ENCODE measurements around the gene VKORC1.

VKORC1 gene

GRCh38 chr16:31081428-31082351 is 12.9 kb downstream of the VKORC1 start:
- CTCF ChIA-PET, result no interaction called here
- POLR2A ChIA-PET, result no interaction called here
- DNase-seq (ENCODE audit: extremely low spot score), result no peak
- TF ChIP-seq TARDBP (IDR thresholded peaks at IDR 0.05) (no peak), NFRKB (IDR thresholded peaks at IDR 0.05) (no peak), ZNF384 (IDR thresholded peaks at IDR 0.05) (no peak)

- TF ChIP-seq L3MBTL2 (conservative IDR thresholded peaks at IDR 0.05) (no peak), SUZ12 (IDR thresholded peaks at IDR 0.05) (no peak), LEF1 (IDR thresholded peaks at IDR 0.05; ENCODE audit: borderline replicate concordance) (no peak), ELF4 (IDR thresholded peaks at IDR 0.05) (no peak), ZNF384 (IDR thresholded peaks at IDR 0.05) (no peak), PKNOX1 (IDR thresholded peaks at IDR 0.05) (no peak), BHLHE40 (IDR thresholded peaks at IDR 0.05; ENCODE audit: borderline replicate concordance) (no peak), HDGF (IDR thresholded peaks at IDR 0.05; ENCODE audit: borderline replicate concordance) (no peak), FOXM1 (IDR thresholded peaks at IDR 0.05; ENCODE audit: borderline replicate concordance) (no peak), FOXK2 (IDR thresholded peaks at IDR 0.05) (no peak), SP1 (IDR thresholded peaks at IDR 0.05) (no peak), FOXA1 (IDR thresholded peaks at IDR 0.05) (no peak), NFRKB (IDR thresholded peaks at IDR 0.05) (no peak), TARDBP (IDR thresholded peaks at IDR 0.05) (no peak), ARNT (IDR thresholded peaks at IDR 0.05) (no peak)
- no peak for DNase-seq (ENCODE audit: extremely low spot score)
- ChIA-PET POLR2A (no interaction called here), CTCF (no interaction called here)
Observed at GRCh38 chr16:31080756-31081419, 13.7 kb downstream of the VKORC1 start.

DNA sequence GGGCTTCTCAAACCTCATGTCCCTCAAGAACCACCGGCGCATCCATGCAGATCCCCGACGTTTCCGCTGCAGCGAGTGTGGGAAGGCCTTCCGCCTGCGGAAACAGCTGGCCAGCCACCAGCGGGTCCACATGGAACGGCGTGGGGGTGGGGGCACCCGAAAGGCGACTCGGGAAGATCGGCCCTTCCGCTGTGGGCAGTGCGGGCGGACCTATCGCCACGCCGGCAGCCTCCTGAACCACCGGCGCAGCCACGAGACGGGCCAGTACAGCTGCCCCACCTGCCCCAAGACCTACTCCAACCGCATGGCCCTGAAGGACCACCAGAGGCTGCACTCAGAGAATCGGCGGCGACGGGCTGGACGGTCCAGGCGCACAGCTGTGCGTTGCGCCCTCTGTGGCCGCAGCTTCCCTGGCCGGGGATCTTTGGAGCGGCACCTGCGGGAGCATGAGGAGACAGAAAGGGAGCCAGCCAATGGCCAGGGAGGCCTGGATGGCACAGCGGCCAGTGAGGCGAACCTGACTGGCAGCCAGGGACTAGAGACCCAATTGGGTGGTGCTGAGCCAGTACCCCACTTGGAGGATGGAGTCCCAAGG is 14.5 kb downstream of the VKORC1 start:
- ChIA-PET POLR2A (no interaction called here), CTCF (no interaction called here)
- TF ChIP-seq LEF1 (IDR thresholded peaks at IDR 0.05; ENCODE audit: borderline replicate concordance) (no peak), FOXM1 (IDR thresholded peaks at IDR 0.05; ENCODE audit: borderline replicate concordance) (no peak), HDGF (IDR thresholded peaks at IDR 0.05; ENCODE audit: borderline replicate concordance) (no peak), SP1 (IDR thresholded peaks at IDR 0.05) (no peak), BHLHE40 (IDR thresholded peaks at IDR 0.05; ENCODE audit: borderline replicate concordance) (no peak)
- DNase-seq (ENCODE audit: extremely low spot score), result no peak

GRCh38 chr16:31079342-31079944 is 15.2 kb downstream of the VKORC1 start:
- CTCF ChIA-PET, result no interaction called here
- POLR2A ChIA-PET, result no interaction called here
- TF ChIP-seq PKNOX1 (IDR thresholded peaks at IDR 0.05), result no peak
- TF ChIP-seq HDGF (IDR thresholded peaks at IDR 0.05; ENCODE audit: borderline replicate concordance), result no peak
- TF ChIP-seq CTBP1 (IDR thresholded peaks at IDR 0.05; ENCODE audit: borderline replicate concordance), result no peak
- TF ChIP-seq FOXK2 (IDR thresholded peaks at IDR 0.05), result no peak
- TF ChIP-seq SUZ12 (IDR thresholded peaks at IDR 0.05), result no peak
- no peak for TF ChIP-seq ELF4 (IDR thresholded peaks at IDR 0.05)
- no peak for TF ChIP-seq L3MBTL2 (conservative IDR thresholded peaks at IDR 0.05)
- TF ChIP-seq TARDBP (IDR thresholded peaks at IDR 0.05), result no peak
- no peak for TF ChIP-seq ARNT (IDR thresholded peaks at IDR 0.05)
- no peak for TF ChIP-seq ZNF384 (IDR thresholded peaks at IDR 0.05)
- TF ChIP-seq FOXA1 (IDR thresholded peaks at IDR 0.05), result no peak
- no peak for TF ChIP-seq NFRKB (IDR thresholded peaks at IDR 0.05)
- TF ChIP-seq FOXM1 (IDR thresholded peaks at IDR 0.05; ENCODE audit: borderline replicate concordance), result no peak
- no peak for TF ChIP-seq LEF1 (IDR thresholded peaks at IDR 0.05; ENCODE audit: borderline replicate concordance)
- no peak for TF ChIP-seq BHLHE40 (IDR thresholded peaks at IDR 0.05; ENCODE audit: borderline replicate concordance)
- TF ChIP-seq SP1 (IDR thresholded peaks at IDR 0.05), result no peak
- DNase-seq (ENCODE audit: extremely low spot score), result no peak

DNA sequence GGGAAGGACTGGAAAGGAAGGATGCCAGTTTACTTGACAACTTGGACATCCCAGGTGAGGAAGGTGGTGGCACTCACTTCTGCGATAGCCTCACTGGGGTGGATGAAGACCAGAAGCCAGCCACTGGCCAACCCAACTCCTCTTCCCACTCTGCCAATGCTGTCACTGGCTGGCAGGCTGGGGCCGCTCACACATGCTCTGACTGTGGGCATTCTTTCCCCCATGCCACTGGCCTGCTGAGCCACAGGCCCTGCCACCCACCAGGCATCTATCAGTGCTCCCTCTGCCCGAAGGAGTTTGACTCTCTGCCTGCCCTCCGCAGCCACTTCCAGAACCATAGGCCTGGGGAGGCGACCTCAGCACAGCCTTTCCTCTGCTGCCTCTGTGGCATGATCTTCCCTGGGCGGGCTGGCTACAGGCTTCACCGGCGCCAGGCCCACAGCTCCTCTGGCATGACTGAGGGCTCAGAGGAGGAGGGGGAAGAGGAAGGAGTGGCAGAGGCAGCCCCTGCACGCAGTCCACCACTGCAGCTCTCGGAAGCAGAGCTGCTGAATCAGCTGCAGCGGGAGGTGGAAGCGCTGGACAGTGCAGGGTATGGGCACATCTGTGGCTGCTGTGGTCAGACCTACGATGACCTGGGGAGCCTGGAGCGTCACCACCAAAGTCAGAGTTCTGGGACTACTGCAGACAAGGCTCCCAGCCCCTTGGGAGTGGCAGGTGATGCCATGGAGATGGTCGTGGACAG is 15.8 kb downstream of the VKORC1 start:
- no peak for TF ChIP-seq LEF1 (IDR thresholded peaks at IDR 0.05; ENCODE audit: borderline replicate concordance)
- no peak for TF ChIP-seq ELF4 (IDR thresholded peaks at IDR 0.05)
- no peak for TF ChIP-seq HDGF (IDR thresholded peaks at IDR 0.05; ENCODE audit: borderline replicate concordance)
- TF ChIP-seq ZNF384 (IDR thresholded peaks at IDR 0.05), result no peak
- TF ChIP-seq L3MBTL2 (conservative IDR thresholded peaks at IDR 0.05), result no peak
- TF ChIP-seq ARNT (IDR thresholded peaks at IDR 0.05), result no peak
- TF ChIP-seq SUZ12 (IDR thresholded peaks at IDR 0.05), result no peak
- ChIA-PET POLR2A (interaction anchor here (1.4 kb wide), 1 partner anchor 63 kb away, joined by 3 read pairs; no protein-coding TSS in a partner anchor), CTCF (no interaction called here)
- no peak for DNase-seq (ENCODE audit: extremely low spot score)
